Subcutaneous abdominal adipose tissue (tissue), 5 donors: ENCODE measurements around the gene TMEM62.
"Not testable (repeated sequence)": the region's sequence is repeated elsewhere in the genome, so short reads cannot be mapped to it uniquely, and the experiment has no call there.

ENCODE experiments used
- H3K27ac ChIP-seq: one replicate; pipeline ENCODE4 v1.7.0; 2013; ENCODE audit warnings: low read depth, mild to moderate bottlenecking, inconsistent platforms, low read length, moderate library complexity
- H3K27me3 ChIP-seq, 5 donors: one replicate each; pipeline ENCODE4 v1.7.0; 2013; ENCODE audit warnings: low read length in 5 of 5, inconsistent platforms in 1 of 5; ENCODE audit not compliant: control insufficient read depth in 5 of 5, insufficient read depth in 4 of 5
- H3K36me3 ChIP-seq, 5 donors: one replicate each; pipeline ENCODE4 v1.7.0; 2013; ENCODE audit warnings: low read length in 5 of 5; ENCODE audit not compliant: control insufficient read depth in 5 of 5, insufficient read depth in 5 of 5
- H3K4me1 ChIP-seq, 5 donors: one replicate each; pipeline ENCODE4 v1.7.0; 2013; ENCODE audit warnings: low read length in 5 of 5, mild to moderate bottlenecking in 3 of 5, moderate library complexity in 1 of 5; ENCODE audit not compliant: control insufficient read depth in 5 of 5, insufficient read depth in 5 of 5
- H3K4me3 ChIP-seq, 5 donors: one replicate each; pipeline ENCODE4 v1.7.0; 2013; ENCODE audit warnings: low read length in 5 of 5, low read depth in 1 of 5
- H3K9ac ChIP-seq, 5 donors: one replicate each; pipeline ENCODE4 v1.7.0; 2013; ENCODE audit warnings: low read length in 5 of 5, mild to moderate bottlenecking in 4 of 5, moderate library complexity in 3 of 5
- H3K9me3 ChIP-seq, 5 donors: one replicate each; pipeline ENCODE4 v1.7.0; 2013; ENCODE audit warnings: low read length in 5 of 5; ENCODE audit not compliant: control insufficient read depth in 5 of 5
- donor health status: healthy.
- donor health status: healthy.
- donor health status: healthy.
- donor health status: healthy.
- donor health status: healthy.

Gene TMEM62

DNA sequence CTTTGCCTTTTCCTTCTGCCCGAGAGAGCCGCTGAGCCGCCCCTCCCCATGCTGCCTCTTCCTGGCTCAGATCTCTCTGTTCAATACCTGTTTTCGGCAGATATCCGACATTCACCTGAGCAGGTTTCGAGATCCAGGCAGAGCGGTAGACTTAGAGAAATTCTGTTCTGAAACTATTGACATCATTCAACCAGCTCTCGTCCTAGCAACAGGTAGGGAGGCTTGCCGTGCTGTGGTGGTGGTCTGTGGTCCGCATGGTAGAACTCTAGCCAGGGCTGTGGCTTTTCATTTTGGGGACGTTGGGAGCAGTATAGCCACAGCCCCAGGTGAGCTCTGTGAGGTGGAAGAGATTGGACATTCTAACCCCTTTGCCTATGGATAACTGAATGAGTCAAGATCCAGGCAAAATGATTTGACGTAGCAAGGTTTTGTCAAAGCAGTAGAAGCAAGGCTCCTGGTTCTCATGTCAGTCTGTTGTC lies 810 bp downstream of the TMEM62 start:
- Histone ChIP-seq H3K36me3 (peaks cover 12 to 28% (median 24%) of the 10 kb centered on the region in 5 donors), H3K27me3 (no peaks in the 10 kb centered on the region), H3K4me1 (peaks cover 2 to 20% (median 17%) of the 10 kb centered on the region in 5 donors), H3K4me3 (peak overlapping the region; percentile 89 to 97 (median 92)), H3K27ac (peak overlapping the region; percentile 43), H3K9ac (peak overlapping the region; percentile 80 to 88 (median 81)), H3K9me3 (no peaks in the 10 kb centered on the region)

DNA sequence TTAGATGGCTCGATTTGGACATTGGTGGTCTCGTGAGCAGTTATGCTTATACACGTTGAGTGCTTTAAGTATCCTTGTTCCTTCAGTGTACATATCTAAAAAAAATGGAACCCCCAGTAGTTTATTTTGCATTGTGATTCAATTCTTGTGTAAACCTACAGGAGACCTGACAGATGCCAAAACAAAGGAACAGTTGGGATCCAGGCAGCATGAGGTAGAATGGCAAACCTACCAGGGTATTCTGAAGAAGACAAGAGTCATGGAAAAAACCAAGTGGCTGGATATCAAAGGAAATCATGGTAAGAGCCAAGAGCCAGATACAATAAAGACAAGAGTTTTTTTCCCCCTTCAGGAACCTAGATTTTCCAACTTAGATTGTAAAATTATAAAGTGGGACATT lies 2.0 kb downstream of the TMEM62 start:
- Histone ChIP-seq H3K4me1 (peaks cover 2 to 20% (median 17%) of the 10 kb centered on the region in 5 donors), H3K9me3 (no peaks in the 10 kb centered on the region), H3K27ac (no peak overlapping the region), H3K4me3 (no peak overlapping the region), H3K9ac (no peak overlapping the region), H3K27me3 (no peaks in the 10 kb centered on the region), H3K36me3 (peaks cover 19 to 39% (median 35%) of the 10 kb centered on the region in 5 donors)

DNA sequence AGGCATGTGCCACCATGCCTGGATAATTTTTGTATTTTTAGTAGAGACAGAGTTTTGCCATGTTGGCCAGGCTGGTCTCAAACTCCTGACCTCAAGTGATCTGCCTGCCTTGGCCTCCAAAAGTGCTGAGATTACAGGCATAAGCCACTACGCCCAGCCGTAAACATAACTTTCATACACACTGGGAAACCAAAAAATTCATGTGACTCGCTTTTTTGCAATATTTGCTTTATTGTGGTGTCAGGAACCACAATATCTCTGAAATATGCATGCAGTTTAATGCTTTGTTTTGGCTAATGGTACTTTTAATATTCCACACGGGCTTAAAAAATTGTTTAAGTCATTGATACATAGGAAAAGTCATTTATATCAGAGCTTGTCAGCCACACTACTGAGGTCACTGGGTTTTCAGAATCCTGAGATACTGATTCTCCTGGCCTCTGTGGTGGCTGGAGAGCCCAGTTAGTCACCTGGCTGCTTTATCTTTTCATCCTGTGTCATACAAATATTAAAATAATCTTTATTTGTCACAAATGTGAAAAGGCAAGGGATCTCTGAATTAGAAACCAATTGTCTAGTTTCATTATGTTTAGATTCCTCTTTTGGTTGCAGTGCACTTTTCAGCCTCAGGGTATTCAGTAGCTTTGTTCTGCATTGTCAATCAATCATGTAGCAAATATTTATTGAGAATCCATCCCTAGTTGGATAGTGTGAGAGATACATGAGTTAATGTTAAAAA lies 10.0 kb downstream of the TMEM62 start:
- Histone ChIP-seq H3K27ac (no peak overlapping the region), H3K4me1 (no peaks in the 10 kb centered on the region), H3K9ac (no peak overlapping the region), H3K36me3 (peaks cover 31 to 59% (median 44%) of the 10 kb centered on the region in 5 donors), H3K27me3 (no peaks in the 10 kb centered on the region), H3K9me3 (no peaks in the 10 kb centered on the region), H3K4me3 (no peak overlapping the region)

DNA sequence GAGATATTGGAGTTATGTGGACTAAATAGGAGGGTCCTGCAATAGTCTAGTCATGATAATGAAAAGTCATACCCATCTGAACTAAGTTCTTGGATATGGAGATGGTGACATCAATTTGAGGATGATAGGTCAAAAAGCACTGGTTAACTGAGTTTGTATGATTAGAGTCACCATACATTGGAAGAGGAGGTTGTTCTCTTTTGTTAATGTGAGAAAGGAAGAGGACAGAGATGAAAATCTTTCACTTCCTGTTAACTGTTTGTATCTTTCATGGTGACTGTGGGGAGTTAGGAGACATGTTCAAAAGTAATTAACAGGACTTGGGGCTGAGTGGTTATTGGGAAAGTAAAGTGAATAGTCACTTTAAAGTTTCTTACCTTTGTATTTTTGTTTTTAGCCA lies 11.1 kb downstream of the TMEM62 start:
- H3K27me3 ChIP-seq = no peaks in the 10 kb centered on the region
- H3K4me3 ChIP-seq = no peak overlapping the region
- no peaks in the 10 kb centered on the region for H3K9me3 ChIP-seq
- no peak overlapping the region for H3K27ac ChIP-seq
- no peak overlapping the region for H3K9ac ChIP-seq
- peaks cover 27 to 56% (median 45%) of the 10 kb centered on the region in 5 donors for H3K36me3 ChIP-seq
- no peaks in the 10 kb centered on the region for H3K4me1 ChIP-seq

DNA sequence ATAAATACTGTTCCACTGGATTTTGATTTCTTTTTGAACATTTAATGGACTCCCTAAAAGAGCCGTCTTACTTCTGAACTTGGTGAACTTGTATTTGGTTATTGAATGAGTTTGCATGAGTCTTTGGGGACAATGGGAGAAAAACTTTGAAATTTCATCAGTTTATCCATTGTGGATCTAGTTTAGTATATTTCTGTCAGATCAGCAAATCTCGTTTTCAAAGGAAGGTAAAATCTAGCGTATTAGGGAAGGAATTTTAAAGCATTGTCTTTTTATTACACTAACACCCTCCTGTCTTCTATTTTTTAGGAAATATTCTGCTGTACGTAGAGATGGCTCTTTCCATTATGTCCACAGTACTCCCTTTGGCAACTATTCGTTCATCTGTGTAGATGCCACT lies 12.8 kb downstream of the TMEM62 start:
- Histone ChIP-seq H3K36me3 (peaks cover 17 to 47% (median 38%) of the 10 kb centered on the region in 5 donors), H3K27me3 (no peaks in the 10 kb centered on the region), H3K9ac (no peak overlapping the region), H3K4me3 (no peak overlapping the region), H3K4me1 (no peaks in the 10 kb centered on the region), H3K9me3 (no peaks in the 10 kb centered on the region), H3K27ac (no peak overlapping the region)

DNA sequence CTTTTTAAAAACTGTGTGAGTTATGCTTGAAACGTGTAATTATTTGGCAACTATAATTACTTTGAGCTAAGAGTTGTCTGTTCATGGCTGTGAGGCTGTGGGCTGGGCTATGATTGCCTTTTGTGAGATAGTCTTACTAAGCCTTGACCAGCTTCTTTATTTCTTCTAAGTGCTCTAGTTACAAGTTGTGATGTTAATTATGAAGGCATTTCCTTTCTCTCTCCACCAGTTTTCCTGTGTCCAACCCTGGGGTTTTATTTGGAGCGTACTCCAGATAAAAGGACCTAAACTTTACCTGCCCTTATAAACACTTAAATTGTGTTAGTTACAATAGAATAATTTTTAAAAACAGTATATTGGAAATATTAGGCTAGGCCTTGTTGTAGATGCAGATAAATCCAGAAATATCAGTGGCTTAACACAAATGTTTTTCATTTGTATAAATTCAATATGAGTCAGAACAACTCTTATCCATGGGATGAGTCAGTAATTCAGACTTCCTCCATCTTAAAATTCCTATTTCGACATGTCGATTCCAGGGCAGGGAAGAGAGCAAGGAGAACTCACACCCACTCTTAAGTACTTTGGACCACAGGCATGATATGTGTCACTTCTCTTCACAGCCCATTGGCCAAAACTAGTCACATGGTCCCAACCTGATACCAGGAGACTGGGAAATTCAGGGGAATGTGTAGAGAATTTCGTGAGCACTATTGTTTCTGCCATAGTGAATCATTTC lies 17.0 kb downstream of the TMEM62 start:
- peaks cover 26 to 66% (median 57%) of the 10 kb centered on the region in 5 donors for H3K36me3 ChIP-seq
- H3K27me3 ChIP-seq = no peaks in the 10 kb centered on the region
- H3K4me1 ChIP-seq = no peaks in the 10 kb centered on the region
- no peak overlapping the region for H3K9ac ChIP-seq
- H3K9me3 ChIP-seq = no peaks in the 10 kb centered on the region
- no peak overlapping the region for H3K4me3 ChIP-seq
- no peak overlapping the region for H3K27ac ChIP-seq

DNA sequence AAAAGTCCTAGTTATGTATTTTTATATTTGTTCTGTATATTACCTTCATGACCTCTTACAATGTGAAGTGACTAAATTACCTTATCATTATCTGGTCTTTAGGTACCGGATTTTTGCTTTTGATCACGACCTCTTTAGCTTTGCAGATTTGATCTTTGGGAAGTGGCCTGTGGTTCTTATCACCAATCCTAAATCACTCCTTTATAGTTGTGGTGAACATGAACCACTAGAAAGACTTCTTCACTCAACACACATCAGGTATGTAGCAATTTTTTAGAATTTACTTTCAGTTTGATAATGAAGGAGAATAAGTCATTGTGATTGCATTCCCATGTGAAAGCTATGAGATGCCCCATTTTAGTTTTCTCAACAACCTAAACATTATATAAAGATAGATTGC lies 18.3 kb downstream of the TMEM62 start:
- Histone ChIP-seq H3K27ac (no peak overlapping the region), H3K27me3 (no peaks in the 10 kb centered on the region), H3K4me3 (no peak overlapping the region), H3K9me3 (no peaks in the 10 kb centered on the region), H3K4me1 (no peaks in the 10 kb centered on the region), H3K36me3 (peaks cover 31 to 70% (median 59%) of the 10 kb centered on the region in 5 donors), H3K9ac (no peak overlapping the region)

DNA sequence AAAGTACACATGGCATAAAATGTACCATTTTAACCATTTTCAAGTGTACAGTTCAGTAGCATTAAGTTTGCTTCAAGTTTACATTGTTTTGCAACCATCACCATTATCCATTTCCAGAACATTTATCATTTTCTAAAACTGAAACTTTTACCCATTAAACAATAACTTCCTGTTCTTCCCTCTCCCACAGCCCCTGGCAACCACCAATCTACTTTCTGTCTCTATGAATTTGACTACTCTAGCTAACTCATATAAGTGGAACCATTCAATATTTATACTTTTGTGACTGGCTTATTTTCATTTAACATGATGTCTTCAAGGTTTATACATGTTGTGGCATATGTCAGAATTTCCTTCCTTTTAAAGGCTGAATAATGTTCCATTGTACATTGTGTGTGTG lies 19.9 kb downstream of the TMEM62 start:
- no peaks in the 10 kb centered on the region for H3K4me1 ChIP-seq
- peaks cover 27 to 54% (median 51%) of the 10 kb centered on the region in 5 donors for H3K36me3 ChIP-seq
- no peaks in the 10 kb centered on the region for H3K27me3 ChIP-seq

DNA sequence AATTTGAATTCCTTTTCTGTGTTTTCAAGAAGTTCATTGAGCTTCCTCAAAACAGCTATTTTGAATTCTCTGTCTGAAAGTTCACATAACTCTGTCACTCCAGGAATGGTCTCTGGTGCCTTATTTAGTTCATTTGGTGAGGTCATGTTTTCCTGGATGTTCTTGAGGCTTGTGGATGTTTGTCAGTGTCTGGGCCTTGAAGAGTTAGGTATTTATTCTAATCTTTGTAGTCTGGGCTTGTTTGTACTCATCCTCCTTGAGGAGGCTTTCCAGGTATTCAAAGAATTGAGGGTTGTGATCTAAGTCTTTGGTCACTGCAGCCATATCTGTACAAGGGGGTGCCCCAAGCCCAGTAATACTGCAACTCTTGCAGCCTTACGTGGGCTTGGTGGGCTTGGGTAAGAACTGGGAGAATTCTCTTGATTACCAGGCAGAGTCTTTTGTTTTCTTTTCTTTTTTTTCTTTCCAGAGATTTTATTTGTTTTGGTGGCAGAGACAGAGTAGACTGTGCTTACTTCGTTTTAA lies 32.5 kb downstream of the TMEM62 start:
- Histone ChIP-seq H3K36me3 (peaks cover 20 to 42% (median 28%) of the 10 kb centered on the region in 5 donors), H3K9ac (no peak overlapping the region), H3K4me1 (peaks cover 0 to 8% (median 6%) of the 10 kb centered on the region in 5 donors), H3K27me3 (no peaks in the 10 kb centered on the region), H3K9me3 (no peaks in the 10 kb centered on the region), H3K4me3 (no peak overlapping the region), H3K27ac (no peak overlapping the region)

More for the DNA sequence above, 19.9 kb downstream of the TMEM62 start:
- Histone ChIP-seq H3K9ac (no peak overlapping the region), H3K27ac (no peak overlapping the region), H3K9me3 (no peaks in the 10 kb centered on the region), H3K4me3 (no peak overlapping the region)

DNA sequence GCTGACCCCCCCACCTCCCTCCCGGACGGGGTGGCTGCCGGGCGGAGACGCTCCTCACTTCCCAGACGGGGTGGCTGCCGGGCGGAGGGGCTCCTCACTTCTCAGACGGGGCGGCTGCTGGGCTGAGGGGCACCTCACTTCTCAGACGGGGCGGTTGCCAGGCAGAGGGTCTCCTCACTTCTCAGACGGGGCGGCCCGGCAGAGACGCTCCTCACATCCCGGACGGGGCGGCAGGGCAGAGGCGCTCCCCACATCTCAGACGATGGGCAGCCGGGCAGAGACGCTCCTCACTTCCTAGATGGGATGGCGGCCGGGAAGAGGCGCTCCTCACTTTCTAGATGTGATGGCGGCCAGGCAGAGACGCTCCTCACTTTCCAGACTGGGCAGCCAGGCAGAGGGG lies 33.9 kb downstream of the TMEM62 start:
- not testable (repeated sequence) for H3K9me3 ChIP-seq, H3K4me1 ChIP-seq, H3K4me3 ChIP-seq, H3K27me3 ChIP-seq, H3K27ac ChIP-seq, H3K9ac ChIP-seq
- peaks cover 17 to 40% (median 25%) of the 10 kb centered on the region in 5 donors for H3K36me3 ChIP-seq
